ENCODE data around the gene UVSSA.
"Not testable (repeated sequence)": the region's sequence is repeated elsewhere in the genome, so short reads cannot be mapped to it uniquely, and the experiment has no call there.

UVSSA gene

DNA sequence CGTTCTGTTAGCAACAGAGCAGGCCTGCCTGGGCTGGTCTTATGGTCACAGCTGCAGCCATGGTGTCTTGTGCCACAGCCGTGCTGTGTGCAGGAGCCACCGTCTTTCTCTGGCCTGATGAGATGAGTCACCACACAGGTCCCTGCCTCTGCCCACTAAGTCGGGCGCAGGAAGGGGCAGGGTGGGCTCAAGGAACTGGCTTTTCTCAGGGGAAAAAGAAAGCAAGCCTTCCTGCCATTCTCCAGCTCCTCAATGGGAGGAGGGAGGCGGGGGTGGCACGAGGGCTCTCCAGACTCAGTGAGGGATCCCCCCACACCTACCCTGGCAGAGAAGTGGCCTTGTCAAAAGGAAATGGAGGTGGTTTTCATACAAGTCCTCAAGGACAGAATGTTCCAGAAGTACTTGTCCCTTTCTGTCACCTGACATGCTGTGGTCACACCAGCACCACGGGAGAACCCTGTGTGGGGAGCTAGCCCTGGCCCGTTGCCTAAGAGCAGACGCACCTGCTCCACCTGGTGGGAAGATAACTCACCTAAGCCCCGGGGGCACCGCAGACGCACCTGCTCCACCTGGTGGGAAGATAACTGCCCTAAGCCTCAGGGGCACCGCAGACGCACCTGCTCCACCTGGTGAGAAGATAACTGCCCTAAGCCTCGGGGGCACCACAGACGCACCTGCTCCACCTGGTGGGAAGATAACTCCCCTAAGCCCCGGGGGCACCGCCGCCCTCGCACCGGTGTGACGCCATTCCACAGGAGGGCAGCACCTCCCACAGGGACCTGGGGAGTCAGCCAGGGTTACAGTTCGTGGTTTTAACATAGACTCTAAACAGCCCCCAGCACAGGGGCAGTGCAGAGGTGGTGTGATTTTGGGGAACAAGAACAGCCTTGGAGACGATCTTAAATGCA, 18.5 kb downstream of the UVSSA start:
- no peak for DNase-seq

DNA sequence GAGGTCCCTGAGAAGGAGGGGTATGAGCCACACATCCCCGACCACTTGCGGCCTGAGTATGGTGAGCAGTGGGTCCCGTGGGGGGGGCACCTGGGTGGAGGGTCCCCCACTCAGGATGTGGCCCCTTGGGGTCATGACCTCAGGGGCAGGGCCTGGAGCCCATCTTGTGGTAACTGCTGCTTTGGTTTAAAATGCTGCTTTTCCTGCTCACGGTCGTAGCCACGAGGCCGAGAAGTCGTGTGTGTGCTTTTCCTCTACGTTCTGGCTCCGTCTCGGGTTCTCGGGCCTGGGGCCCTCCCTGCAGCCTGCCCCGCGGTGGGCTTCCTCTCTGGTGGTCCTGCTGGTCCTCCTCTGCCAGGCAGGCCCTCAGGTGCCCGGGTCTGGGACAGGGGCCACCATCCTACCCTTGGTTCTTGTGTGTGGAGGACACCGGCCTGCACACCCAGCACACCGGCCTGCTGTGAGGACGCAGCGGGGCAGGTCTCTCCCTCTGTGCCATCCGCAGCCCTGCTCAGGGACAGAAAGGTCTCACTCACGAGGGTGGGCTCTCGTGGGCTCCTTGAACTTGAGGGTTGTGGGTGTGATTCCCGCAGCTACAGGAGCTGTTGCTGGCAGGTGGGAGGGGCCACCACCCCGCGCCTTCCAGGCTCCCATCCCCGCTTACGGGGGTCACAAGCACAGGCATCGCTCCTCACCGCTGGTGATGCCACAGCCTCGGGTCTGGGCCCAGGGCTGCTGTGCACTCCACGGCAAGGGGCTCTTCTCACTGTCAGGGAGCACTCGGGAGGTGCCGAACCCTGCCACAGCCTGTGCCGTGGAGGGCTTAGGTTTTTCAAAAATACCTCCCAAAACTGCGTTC, 19.6 kb downstream of the UVSSA start:
- DNase-seq: no peak

DNA sequence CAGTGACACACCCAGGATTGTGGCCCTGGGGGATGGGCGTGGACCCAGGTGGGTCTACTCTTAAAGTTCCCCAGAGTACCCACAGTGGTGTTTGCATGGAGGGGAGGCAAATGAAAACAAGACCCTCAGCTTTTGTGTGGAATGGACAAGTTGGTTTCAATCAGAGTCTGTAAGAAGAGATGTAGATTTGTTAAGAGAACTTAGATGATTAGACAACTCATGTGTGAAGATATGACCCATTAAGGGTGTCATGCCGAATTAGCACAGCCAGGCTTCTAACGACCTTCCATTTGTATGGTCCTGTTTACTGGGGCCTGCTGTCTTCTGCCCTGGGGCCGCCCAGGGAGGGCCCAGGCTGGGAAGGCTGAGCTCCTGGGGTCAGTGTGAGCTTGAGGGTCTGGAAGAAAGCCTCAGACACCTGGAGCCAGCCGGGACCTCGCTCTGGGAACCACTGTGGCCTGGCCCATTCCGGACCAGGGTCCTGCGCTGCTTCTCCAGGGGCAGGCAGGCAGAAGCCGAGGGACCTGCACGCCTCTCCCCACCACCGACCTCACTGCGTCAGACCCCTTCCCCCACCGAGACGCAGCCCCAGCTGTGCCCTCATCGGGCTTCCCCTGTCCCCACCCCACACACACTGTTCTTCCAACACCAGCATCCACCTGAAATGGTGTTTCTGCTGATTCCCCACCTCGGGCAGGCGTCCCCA, 20.4 kb downstream of the UVSSA start:
- no peak for DNase-seq

DNA sequence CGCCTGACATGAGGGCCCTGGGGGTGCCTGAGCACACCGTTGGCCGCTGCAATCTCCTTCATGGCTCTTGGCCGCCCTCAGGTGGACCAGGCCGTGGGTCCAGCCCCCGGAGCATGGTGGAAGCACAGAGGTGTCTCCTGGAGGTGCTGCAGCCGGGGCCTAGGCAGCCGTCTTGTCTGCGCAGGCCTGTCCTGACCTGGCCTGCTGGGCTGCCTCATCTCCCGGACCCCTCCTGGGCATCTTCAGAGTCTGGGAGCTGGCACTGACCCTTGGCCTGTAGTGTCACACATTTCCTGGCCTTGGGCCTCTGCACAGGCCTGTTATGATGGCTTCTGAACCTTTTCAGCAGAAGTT, 20.9 kb downstream of the UVSSA start:
- no peak for DNase-seq

DNA sequence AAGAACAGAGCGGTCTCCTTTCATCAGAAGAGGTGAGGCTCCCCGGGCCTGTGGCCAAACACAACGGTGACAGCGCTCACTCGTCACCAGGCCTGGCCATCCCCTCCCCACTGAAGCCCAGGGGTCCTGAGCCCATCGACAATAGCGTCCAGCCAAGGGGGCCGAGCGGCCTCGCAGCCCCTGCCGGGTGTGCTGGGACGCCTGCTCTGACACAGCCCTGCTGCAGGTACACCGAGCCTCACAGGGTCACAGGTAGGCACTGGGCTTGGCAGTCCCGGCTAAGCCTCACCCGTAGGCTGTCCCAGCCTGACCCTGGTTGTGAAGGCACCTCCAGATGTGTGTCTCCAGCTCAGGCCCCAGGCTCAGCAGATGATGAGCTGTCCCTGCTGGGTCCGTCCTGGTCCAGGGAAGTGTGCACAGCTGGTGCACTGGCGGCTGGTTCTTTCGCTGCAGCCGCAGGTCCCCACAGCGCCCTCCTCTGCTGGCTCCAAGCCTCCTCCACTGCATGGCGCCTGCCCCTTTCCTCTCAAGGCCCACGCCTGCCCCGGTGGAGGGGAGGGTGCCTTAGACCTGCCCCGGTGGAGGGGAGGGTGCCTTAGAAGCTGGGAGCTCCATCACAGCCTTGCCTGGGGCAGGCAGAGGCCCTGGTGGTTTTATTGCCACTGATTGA, 21.5 kb downstream of the UVSSA start:
- no peak for DNase-seq

DNA sequence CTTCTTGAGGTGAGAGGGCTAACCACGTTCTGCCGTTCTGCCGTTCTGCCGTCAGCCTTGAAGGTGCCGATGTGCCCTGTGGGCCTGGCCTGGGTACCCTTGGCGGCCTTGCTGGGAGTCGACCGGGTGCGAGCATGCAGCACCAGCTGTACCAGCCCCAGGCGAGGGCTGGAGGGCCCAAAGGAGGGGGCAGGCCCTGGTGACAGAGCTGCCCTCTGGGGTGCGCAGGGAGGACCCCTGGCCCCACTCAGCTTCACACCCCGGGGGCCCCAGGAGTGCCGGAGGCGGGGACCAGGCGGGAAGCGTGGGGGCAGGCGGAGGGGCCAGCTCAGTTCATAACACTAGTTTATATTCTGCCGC, 22.1 kb downstream of the UVSSA start:
- no peak for DNase-seq

DNA sequence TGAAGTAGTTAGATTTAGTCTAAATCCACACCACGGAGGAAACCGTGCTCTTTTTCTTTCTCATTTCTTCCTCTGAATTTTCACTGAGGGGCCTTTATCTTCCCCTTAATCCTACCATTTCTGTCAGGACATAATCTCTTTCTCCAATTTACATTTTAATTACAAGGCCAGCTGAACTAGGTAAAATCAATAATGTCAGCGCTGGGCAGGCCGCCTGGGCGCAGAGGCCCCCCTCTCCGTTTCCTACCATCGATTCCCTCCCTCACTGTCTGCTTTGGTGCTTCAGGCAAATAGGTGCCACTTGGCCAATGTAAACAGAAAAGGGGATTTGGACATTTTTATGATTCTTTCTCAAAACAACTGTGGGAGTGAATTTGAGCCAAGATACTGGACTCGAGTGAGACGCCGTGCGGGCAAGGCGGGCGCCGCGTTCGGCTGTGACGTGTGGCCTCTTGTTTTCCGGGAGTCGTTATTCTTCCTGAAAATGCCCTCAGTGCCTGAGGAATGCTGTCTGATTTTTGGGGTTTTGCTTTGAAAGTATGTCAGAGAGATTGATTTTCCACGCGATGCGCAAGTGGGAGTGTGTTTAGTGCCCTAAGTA, 22.6 kb downstream of the UVSSA start:
- no peak for DNase-seq

DNA sequence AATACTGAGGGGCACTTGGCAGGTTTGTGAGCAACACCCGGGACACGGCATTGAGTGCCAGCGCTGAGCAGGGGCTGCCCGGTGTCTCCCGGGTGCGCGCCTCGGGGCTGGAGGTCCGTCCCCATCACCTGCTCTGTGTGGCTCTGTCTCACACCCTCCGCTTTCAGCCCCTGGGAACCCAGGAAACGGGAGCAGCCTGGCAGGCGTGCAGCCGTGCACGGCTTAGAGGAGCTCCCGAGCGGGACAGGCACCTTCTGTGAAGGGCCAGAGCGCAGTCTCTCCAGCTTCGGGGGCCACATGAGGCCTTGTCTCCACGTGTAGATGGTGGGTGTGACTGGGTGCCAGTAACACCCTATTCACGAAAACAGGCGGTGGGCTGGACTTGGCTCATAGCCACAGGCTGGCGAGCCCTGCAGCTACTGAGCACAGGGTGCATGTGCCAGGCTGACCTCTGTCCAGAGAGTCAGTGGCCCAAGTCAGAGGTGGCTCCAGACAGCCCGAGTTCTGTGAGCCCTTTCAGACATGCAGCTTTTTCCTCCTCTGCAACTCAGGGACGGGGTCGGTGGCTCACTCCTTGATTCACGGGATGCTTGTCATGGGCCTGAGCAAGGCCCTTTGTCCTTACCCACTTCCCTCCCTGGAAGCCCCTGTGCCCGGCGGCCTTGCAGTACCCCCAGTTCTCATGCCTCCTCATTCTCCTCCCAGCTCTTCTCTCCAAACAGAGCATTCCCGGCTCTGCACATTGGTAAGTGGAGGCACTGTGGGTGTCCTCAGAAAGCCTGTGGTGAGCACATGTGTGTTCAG, 23.5 kb downstream of the UVSSA start:
- no peak for DNase-seq

DNA sequence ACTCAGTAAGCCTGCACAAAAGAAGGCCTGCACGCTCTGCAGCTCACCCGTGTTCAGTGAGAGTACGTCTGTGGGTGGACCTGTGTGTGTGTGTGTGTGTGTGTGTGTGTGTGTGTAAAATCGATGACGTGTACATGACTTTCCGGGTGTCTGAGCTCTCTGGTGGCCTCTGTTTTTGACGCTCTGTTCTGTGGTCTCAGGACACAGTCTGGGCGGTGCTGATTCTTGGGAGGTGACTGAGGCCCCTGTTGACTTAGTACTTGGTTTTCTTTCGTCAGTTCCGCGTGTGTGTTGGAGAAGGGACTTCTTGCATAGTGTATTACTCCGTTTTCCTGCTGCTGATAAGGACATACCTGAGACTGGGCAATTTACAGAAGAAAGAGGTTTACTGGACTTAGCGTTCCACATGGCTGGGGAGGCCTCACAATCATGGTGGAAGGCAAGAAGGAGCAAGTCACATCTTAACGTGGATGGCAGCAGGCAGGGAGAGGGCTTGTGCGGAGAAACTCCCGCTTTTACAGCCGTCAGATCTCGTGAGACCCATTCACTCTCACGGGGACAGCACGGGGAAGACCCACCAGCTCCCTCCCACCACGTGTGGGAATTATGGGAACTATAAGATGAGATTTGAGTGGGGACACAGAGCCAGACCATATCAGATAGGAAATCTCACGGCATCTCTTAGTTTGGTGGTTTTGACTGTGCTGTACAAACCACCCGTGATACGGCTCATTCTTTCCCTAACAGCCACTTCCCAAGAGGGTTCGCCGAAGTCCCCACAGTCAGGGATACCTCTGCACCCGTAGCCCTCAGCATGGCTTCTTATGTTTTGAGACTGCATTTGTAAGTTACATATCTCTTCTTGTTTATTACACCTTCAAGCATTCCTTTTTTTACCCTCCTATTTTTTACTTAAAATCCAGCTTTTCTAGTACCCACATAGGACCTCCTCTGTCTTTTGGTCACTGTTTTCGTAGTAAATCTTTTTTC, 24.5 kb downstream of the UVSSA start:
- DNase-seq: no peak

DNA sequence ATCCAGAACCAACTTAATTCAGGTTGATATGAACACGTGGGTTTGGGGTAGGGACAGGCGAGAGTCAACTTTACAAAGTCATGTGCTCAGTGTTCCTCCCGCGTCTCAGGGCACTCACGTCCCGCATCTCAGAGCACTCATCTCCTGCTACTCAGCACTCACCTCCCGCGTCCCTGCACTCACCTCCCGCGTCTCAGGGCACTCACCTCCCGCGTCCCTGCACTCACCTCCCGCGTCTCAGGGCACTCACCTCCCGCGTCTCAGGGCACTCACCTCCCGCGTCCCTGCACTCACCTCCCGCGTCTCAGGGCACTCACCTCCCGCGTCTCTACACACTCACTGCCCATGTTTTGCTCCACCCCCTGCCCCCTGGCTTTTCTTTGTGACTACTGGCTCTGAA, 25.6 kb downstream of the UVSSA start:
- DNase-seq: not testable (repeated sequence)

DNA sequence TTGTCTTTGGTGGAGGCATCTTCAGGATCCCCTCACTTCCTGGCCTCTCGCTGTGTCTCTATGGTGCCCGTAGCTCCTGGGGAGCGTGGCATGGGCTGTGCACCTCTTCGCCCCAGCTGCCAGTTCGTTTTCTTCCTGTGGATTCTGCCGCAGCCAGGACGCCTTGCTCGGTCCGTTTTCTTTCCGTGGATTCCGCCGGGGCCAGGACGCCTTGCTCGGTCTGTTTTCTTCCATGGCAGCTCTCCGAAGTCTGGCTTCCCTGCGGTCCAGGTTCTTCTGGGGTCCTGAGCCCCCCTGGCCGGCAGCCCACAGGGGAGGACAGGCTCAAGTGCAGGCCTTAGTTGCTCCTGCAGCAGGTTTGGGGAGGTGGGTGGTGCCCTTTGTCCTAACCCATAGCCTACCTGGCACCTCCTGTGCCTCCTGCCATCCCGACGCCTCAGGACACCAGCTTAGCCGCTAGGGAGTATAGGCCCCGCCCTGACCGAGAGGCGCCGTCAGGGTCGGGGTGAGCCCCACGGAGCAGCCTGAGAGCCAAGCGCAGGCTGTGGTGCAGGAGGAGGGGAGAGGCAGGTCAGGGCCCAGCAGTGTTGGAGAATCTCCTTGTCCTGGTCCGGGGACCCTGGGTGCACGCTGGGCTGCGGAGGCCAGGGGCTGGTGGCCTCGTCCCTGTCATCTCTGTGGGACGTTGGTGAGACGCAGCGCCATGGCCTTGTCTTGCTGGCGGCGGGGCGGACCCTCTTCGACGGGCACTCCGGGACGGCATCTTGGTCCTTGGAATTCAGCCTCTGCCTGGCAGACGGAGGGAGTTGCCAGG, 27.1 kb downstream of the UVSSA start:
- DNase-seq: no peak

DNA sequence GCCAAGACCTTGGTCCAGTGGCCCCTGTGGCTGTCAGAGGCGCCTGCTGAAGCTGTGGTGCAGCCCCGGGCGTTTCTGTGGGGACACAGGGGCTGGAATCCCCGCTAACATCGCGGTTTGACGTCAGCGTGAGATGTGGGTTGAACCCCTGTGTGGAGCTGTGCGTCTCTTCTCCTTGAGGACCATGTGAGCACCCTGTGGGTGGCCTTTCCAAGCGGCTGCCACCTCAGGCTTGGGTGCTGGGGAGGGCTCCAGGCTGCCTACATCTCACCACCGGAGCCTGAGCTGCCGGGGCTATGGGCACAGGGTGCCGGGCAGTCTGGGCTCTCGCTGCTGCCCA, 27.7 kb downstream of the UVSSA start:
- no peak for DNase-seq

DNA sequence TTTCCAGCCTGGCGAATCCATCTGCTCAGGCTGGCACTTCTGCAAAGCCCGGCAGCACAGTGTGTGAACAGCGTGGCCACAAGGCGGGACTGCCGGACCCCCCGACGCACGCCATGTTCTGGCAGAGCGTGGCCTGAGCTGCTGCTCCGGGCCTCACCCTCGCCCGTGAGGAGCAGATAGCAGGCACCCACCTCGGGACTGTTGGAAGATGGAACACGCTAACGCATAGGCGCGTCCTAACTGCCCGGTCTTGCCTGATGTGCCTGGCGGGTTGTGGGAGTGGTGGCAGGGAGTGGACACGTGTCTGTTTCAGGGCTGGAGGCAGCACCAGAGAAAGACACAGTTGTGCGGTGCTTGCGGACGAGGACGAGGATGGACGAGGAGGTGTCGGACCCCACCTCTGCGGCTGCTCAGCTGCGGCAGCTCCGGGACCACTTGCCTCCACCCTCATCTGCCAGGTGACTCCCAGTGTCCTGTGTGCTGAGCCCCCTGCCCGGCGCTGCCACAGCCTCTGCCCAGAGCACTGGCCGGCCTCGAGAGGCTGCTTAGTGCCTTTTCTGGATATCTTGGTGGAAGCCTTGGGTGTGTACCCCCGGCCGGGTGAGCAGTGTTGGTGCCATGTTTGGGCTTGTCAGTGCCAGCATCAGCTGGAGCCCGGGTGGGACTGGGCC, 28.2 kb downstream of the UVSSA start:
- no peak for DNase-seq

DNA sequence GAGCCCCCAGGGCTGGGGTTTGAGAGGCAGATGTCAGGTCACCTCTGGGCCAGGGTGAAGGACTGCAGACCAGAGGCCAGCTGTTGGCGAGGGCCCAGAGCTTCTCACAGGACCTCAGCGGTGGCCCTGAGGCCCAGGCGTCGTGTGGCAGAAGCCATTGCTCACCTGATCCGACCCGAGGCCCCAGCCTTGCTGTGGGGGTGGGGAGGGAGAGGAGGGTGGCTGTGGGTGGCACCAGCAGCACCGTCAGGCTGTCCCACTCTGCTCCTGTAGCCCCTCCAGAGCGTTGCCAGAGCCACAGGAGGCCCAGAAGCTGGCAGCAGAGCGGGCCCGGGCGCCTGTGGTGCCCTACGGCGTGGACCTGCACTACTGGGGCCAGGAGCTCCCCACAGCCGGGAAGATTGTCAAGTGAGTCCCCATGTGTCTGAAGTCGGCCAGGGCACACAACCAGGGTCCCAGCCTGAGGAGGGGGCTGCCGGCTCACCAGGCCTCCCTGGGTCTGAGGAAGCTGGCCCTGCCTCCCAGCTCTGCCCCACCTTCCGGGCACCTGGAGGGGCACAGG, 28.8 kb downstream of the UVSSA start:
- no peak for DNase-seq

DNA sequence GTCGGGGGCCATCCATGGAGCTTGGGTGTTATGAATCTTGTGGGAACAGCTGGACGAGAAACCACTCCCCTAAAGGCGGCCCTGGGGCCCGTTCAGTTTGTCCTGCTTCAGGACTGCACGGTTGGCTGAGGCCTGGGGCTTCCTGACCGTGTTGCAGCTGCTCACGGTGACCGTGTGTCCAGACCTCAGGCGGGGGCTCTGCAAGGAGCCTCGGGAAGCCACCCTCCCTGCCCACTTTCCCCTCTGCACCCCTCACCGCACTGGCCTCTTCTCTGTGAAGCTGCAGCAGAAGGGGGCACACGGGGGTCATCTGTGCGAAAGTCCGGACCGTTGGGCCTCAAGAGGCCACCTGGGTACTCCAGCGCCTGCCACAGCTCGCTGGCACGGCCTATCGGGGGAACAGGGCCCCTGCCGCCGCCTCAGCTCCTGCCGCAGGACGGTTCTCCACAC, 29.4 kb downstream of the UVSSA start:
- no peak for DNase-seq

DNA sequence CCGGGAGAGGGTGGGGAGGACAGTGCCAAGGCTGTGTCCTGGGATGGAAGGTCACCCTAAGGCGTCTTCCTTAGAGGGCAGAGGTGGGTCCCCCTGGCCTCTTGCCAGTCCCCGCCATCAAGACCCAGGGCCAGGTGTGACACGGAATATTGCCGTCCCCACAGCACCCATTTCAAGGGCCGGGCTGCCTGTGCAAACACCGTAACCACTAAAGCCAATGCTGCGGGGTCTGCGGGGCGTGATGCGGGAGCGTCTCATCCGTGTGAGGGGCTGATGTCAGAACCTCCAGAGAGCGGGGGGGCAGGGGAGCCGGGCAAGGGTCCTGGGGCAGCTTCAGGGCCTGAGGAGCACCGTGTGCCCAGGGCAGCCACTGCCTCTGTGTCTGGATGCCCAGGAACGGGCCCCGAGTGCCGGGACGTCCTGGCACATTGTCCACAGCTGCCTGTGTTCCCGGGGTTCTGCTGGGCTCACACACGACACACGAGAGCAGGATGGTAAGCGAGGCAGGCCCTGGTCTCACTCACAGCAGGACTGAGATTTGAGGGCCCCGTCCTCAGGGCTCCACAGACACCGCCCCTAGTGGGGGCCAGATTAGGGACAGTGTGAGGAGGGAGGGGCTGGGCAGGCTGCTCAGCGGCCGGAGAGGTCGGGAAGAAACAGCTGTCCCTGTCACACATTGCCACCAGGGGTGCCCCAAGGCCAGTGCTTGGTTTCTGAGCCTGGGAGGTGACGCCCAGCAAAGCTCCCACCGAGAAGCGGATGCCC, 30.0 kb downstream of the UVSSA start:
- no peak for DNase-seq

DNA sequence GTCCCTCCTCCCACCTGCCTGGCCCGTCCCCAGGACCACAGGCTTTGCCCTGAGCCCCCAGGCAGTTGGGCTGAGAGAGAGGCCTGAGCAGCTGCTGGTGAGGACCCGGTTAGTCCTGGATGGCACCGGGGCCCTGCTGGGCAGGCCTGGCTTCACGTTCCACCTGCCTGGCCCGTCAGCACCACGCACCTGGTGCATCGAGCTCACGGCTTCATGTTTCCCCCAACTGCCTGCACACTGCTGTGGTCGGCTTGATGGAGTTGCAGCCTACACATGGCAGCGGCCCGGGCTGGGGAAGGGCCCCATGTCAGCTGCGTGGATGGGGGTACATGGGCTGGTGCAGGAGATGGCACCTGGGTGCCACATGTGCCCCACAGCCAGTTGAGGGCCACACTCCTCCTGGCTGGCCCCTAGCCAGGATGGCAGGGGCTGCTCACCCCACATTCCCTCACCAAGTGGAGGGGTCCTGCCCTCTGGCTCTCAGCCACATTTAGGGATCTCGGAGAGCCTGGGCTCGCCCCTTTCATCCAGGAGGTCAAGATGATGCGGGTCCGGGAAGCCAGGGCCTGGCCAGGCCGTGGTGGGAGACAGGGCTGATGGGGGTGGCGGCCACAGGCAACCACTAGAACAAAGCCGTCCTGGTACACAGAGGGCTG, 30.7 kb downstream of the UVSSA start:
- no peak for DNase-seq
